Keratinocyte (primary cell): Measurements from ENCODE around the gene SLC26A3. TPM values are rescaled to one million over a fixed set of nuclear protein-coding genes. Genes with fewer than 3 reads are reported as not detected.

ENCODE experiments used
- DNase-seq: peaks from one replicate; pipeline ENCODE4 v3.0.0-alpha.2; 2011; ENCODE audit warnings: low read depth, missing footprints, low spot score
- FAIRE-seq: peaks from 2 replicates; lab custom pipeline; 2011; peaks lifted over from hg19 to GRCh38; lab: Jason Lieb, UNC
- H2AFZ ChIP-seq: 2 replicates; pipeline ENCODE4 v1.6.0; 2012; ENCODE audit warnings: low read length, control low read depth, inconsistent platforms; ENCODE audit not compliant: control insufficient read depth
- H3K27ac ChIP-seq: 2 replicates; pipeline ENCODE4 v1.5.1; 2011; ENCODE audit warnings: low read length; ENCODE audit not compliant: control insufficient read depth, insufficient read depth
- H3K27me3 ChIP-seq: 3 replicates; pipeline ENCODE4 v1.6.0; 2011; ENCODE audit warnings: low read length; ENCODE audit not compliant: control insufficient read depth, insufficient read depth; ENCODE audit errors: extremely low read depth
- H3K36me3 ChIP-seq, 2 experiments: 2 replicates in 1 of 2; 3 replicates in 1 of 2; pipeline ENCODE4 v1.5.1; 2011; ENCODE audit warnings: low read length in 2 of 2, mild to moderate bottlenecking in 1 of 2; ENCODE audit not compliant: control insufficient read depth in 2 of 2, insufficient read depth in 2 of 2; ENCODE audit errors: extremely low read depth in 1 of 2
- H3K4me1 ChIP-seq: 3 replicates; pipeline ENCODE4 v1.5.1; 2011; ENCODE audit warnings: low read length; ENCODE audit not compliant: control insufficient read depth, insufficient read depth; ENCODE audit errors: extremely low read depth
- H3K4me2 ChIP-seq: 3 replicates; pipeline ENCODE4 v1.6.0; 2011; ENCODE audit warnings: low read depth, low read length; ENCODE audit not compliant: control insufficient read depth, insufficient read depth; ENCODE audit errors: extremely low read depth
- H3K4me3 ChIP-seq, 3 experiments: fragments of 200-600 bp in 1 of 3; sonication (generic) in 1 of 3; 2 replicates in 2 of 3; 3 replicates in 1 of 3; pipeline ENCODE4 v1.5.1; 2011 to 2016; ENCODE audit warnings: low read length in 3 of 3, mild to moderate bottlenecking in 3 of 3, control low read depth in 2 of 3, inconsistent platforms in 1 of 3, low read depth in 1 of 3, mixed read lengths in 1 of 3, mixed run types in 1 of 3, moderate library complexity in 1 of 3; ENCODE audit not compliant: control insufficient read depth in 2 of 3, insufficient read depth in 2 of 3; ENCODE audit errors: extremely low read depth in 1 of 3
- H3K79me2 ChIP-seq: 2 replicates; pipeline ENCODE4 v1.6.0; 2012; ENCODE audit warnings: low read length; ENCODE audit not compliant: control insufficient read depth, insufficient read depth
- H3K9ac ChIP-seq: 3 replicates; pipeline ENCODE4 v1.6.0; 2011; ENCODE audit warnings: low read length; ENCODE audit not compliant: control insufficient read depth, insufficient read depth; ENCODE audit errors: extremely low read depth
- H3K9me1 ChIP-seq: 3 replicates; pipeline ENCODE4 v1.6.0; 2011; ENCODE audit warnings: low read length; ENCODE audit not compliant: control insufficient read depth, insufficient read depth; ENCODE audit errors: extremely low read depth
- H3K9me3 ChIP-seq: 2 replicates; pipeline ENCODE4 v1.5.1; 2012; ENCODE audit warnings: low read depth, low read length; ENCODE audit not compliant: control insufficient read depth
- H4K20me1 ChIP-seq: 3 replicates; pipeline ENCODE4 v1.6.0; 2011; ENCODE audit warnings: low read length; ENCODE audit not compliant: control insufficient read depth, insufficient read depth; ENCODE audit errors: extremely low read depth
- CTCF ChIP-seq, 3 experiments: IDR thresholded peaks in 1 of 3; conservative IDR thresholded peaks in 1 of 3; optimal IDR thresholded peaks in 1 of 3; 2 replicates in 2 of 3; 3 replicates in 1 of 3; pipeline versions ENCODE3 to v1.5.1; 2011; ENCODE audit warnings: low read length in 3 of 3, mild to moderate bottlenecking in 3 of 3, moderate library complexity in 2 of 3, control low read depth in 1 of 3, inconsistent platforms in 1 of 3; ENCODE audit not compliant: insufficient read depth in 2 of 3; ENCODE audit errors: extremely low read depth in 1 of 3
- EZH2 ChIP-seq: IDR thresholded peaks from one replicate; pipeline ENCODE4 v1.6.1; 2012; ENCODE audit warnings: inconsistent platforms, mild to moderate bottlenecking, low read length, moderate library complexity
- dilution Hi-C: fragments of 300-500 bp; cut with MboI; formaldehyde crosslinking; loops from one replicate; pipeline ENCODE4 v1.7.0; 2020; ENCODE audit warnings: low sequenced_read_pairs; ENCODE audit not compliant: extremely low pct_ligation_motif_present
- polyA plus RNA-seq, 5 experiments: library from polyadenylated mRNA; depleted of rRNA in 3 of 5; stranded (reverse) in 3 of 5; stranded (forward) in 1 of 5; unstranded in 1 of 5; fragments of >200 nt; gene quantifications; 1 replicate in 1 of 5; 2 replicates in 3 of 5; 3 replicates in 1 of 5; pipeline versions ENCODE4 v1.2.1 to v1.2.3, GENCODE V29; 2011 to 2012; ENCODE audit warnings: missing spikeins in 2 of 5, low read depth in 1 of 5, low replicate concordance in 1 of 5

Gene SLC26A3
- polyA plus RNA-seq, 1 donor (not counting 4 experiments of a cell fraction or from before 2014, with no cell fraction given) = not detected

- TF ChIP-seq CTCF (optimal IDR thresholded peaks at IDR 0.05 in 1 of 3, IDR thresholded peaks at IDR 0.05 in 1 of 3, conservative IDR thresholded peaks at IDR 0.05 in 1 of 3; ENCODE audit: extremely low read depth in 1 of 3, insufficient read depth in 2 of 3, low read length in 3 of 3) (no peak), EZH2 (no peak)
- H3K27ac ChIP-seq = no peak overlapping the region
- dilution Hi-C loops = no loop called here
- no peak for FAIRE-seq
- no peaks in the 10 kb centered on the region for H3K9me1 ChIP-seq
- H3K79me2 ChIP-seq = no peaks in the 10 kb centered on the region
- no peak overlapping the region for H2AFZ ChIP-seq
- H3K4me1 ChIP-seq = no peaks in the 10 kb centered on the region
- H3K4me3 ChIP-seq = no peak overlapping the region
- no peaks in the 10 kb centered on the region for H4K20me1 ChIP-seq
- H3K36me3 ChIP-seq = no peaks in the 10 kb centered on the region
- H3K9me3 ChIP-seq = no peaks in the 10 kb centered on the region
- no peak overlapping the region for H3K4me2 ChIP-seq
- DNase-seq = no peak
- no peaks in the 10 kb centered on the region for H3K27me3 ChIP-seq
- no peak overlapping the region for H3K9ac ChIP-seq
Measured at GRCh38 chr7:107779647-107780099, 23.4 kb downstream of the SLC26A3 start.

GRCh38 chr7:107778283-107778682, 24.7 kb downstream of the SLC26A3 start:
- H2AFZ ChIP-seq = no peak overlapping the region
- dilution Hi-C loops = no loop called here
- no peaks in the 10 kb centered on the region for H4K20me1 ChIP-seq
- no peak overlapping the region for H3K9ac ChIP-seq
- DNase-seq = no peak
- no peak overlapping the region for H3K4me3 ChIP-seq
- H3K36me3 ChIP-seq = no peaks in the 10 kb centered on the region
- H3K27me3 ChIP-seq = peaks cover 3% of the 10 kb centered on the region
- FAIRE-seq = no peak
- no peaks in the 10 kb centered on the region for H3K9me1 ChIP-seq
- no peaks in the 10 kb centered on the region for H3K4me1 ChIP-seq
- H3K9me3 ChIP-seq = no peaks in the 10 kb centered on the region
- no peak overlapping the region for H3K27ac ChIP-seq
- TF ChIP-seq CTCF (optimal IDR thresholded peaks at IDR 0.05 in 1 of 3, IDR thresholded peaks at IDR 0.05 in 1 of 3, conservative IDR thresholded peaks at IDR 0.05 in 1 of 3; ENCODE audit: extremely low read depth in 1 of 3, insufficient read depth in 2 of 3, low read length in 3 of 3) (no peak), EZH2 (no peak)
- no peak overlapping the region for H3K4me2 ChIP-seq
- no peaks in the 10 kb centered on the region for H3K79me2 ChIP-seq
